Mesenchymal stem cell (in vitro differentiated cells and primary cell): Measurements from ENCODE around the gene STAB1.
A peak's percentile ranks its signal among the peaks of the same experiment; 100 is the strongest.

Experiments
- DNase-seq: peaks from one replicate; pipeline ENCODE4 v3.0.0-alpha.2; 2013
- H2AFZ ChIP-seq: one replicate; pipeline ENCODE4 v1.6.1; 2013; ENCODE audit warnings: low read depth, mild to moderate bottlenecking, control low read depth, inconsistent platforms, low read length, moderate library complexity
- H2AK5ac ChIP-seq: 2 replicates; pipeline ENCODE4 v1.6.1; 2013; ENCODE audit warnings: low read length, moderate library complexity, mild to moderate bottlenecking, inconsistent platforms; ENCODE audit not compliant: severe bottlenecking
- H2BK120ac ChIP-seq: one replicate; pipeline ENCODE4 v1.6.1; 2013; ENCODE audit warnings: low read depth, mild to moderate bottlenecking, inconsistent platforms, low read length, moderate library complexity
- H2BK12ac ChIP-seq, 2 experiments: one replicate each; pipeline ENCODE4 v1.6.1; 2013; ENCODE audit warnings: inconsistent platforms in 2 of 2, low read length in 2 of 2, mild to moderate bottlenecking in 2 of 2, moderate library complexity in 2 of 2, control low read depth in 1 of 2
- H2BK15ac ChIP-seq: one replicate; pipeline ENCODE4 v1.6.1; 2013; ENCODE audit warnings: mild to moderate bottlenecking, low read depth, inconsistent platforms; ENCODE audit not compliant: poor library complexity, severe bottlenecking
- H2BK5ac ChIP-seq: 2 replicates; pipeline ENCODE4 v1.6.1; 2013; ENCODE audit warnings: low read depth, mild to moderate bottlenecking, low read length, control low read depth, inconsistent platforms; ENCODE audit not compliant: poor library complexity, severe bottlenecking
- H3K14ac ChIP-seq, 2 experiments: one replicate each; pipeline ENCODE4 v1.6.1; 2013; ENCODE audit warnings: inconsistent platforms in 2 of 2, low read length in 2 of 2, control low read depth in 1 of 2, mild to moderate bottlenecking in 1 of 2, moderate library complexity in 1 of 2
- H3K18ac ChIP-seq, 2 experiments: one replicate each; pipeline ENCODE4 v1.6.1; 2013; ENCODE audit warnings: inconsistent platforms in 2 of 2, low read length in 2 of 2, control low read depth in 1 of 2, low read depth in 1 of 2, mild to moderate bottlenecking in 1 of 2
- H3K23ac ChIP-seq, 2 experiments: one replicate each; pipeline ENCODE4 v1.6.1; 2013; ENCODE audit warnings: inconsistent platforms in 2 of 2, low read length in 2 of 2, mild to moderate bottlenecking in 2 of 2, moderate library complexity in 2 of 2, control low read depth in 1 of 2
- H3K27ac ChIP-seq: 2 replicates; pipeline ENCODE4 v1.5.1; 2013; ENCODE audit warnings: mild to moderate bottlenecking, moderate library complexity, low read length, control low read depth, inconsistent platforms; ENCODE audit not compliant: poor library complexity, severe bottlenecking
- H3K27me3 ChIP-seq, 2 experiments: 2 replicates each; pipeline versions ENCODE4 v1.6.1 to v1.7.0; 2013; ENCODE audit warnings: low read length in 2 of 2, mild to moderate bottlenecking in 2 of 2, moderate library complexity in 2 of 2, control low read depth in 1 of 2, inconsistent platforms in 1 of 2; ENCODE audit not compliant: control insufficient read depth in 1 of 2, insufficient read depth in 1 of 2
- H3K36me3 ChIP-seq, 2 experiments: 2 replicates each; pipeline versions ENCODE4 v1.6.1 to v1.7.0; 2013; ENCODE audit warnings: low read length in 2 of 2, control low read depth in 1 of 2, inconsistent platforms in 1 of 2, low read depth in 1 of 2, mild to moderate bottlenecking in 1 of 2; ENCODE audit not compliant: insufficient read depth in 2 of 2, control insufficient read depth in 1 of 2
- H3K4ac ChIP-seq, 2 experiments: one replicate each; pipeline ENCODE4 v1.6.1; 2013; ENCODE audit warnings: inconsistent platforms in 2 of 2, low read length in 2 of 2, mild to moderate bottlenecking in 2 of 2, moderate library complexity in 2 of 2, control low read depth in 1 of 2, low read depth in 1 of 2
- H3K4me1 ChIP-seq: 2 replicates; pipeline ENCODE4 v1.6.1; 2013; ENCODE audit warnings: low read depth, low read length, control low read depth; ENCODE audit not compliant: control insufficient read depth, insufficient read depth
- H3K4me2 ChIP-seq: 2 replicates; pipeline ENCODE4 v1.6.1; 2013; ENCODE audit warnings: low read length, mild to moderate bottlenecking, inconsistent platforms; ENCODE audit not compliant: poor library complexity, severe bottlenecking
- H3K4me3 ChIP-seq, 2 experiments: 2 replicates each; pipeline versions ENCODE4 v1.5.1 to v1.7.0; 2013; ENCODE audit warnings: low read length in 2 of 2, mild to moderate bottlenecking in 2 of 2, control low read depth in 1 of 2, low read depth in 1 of 2; ENCODE audit not compliant: insufficient read depth in 1 of 2
- H3K79me1 ChIP-seq: replicated peaks from 2 replicates; pipeline ENCODE4 v1.6.1; 2013; ENCODE audit warnings: mild to moderate bottlenecking, control low read depth, low read length, inconsistent platforms; ENCODE audit not compliant: poor library complexity, severe bottlenecking
- H3K9ac ChIP-seq: 2 replicates; pipeline ENCODE4 v1.7.0; 2013; ENCODE audit warnings: mild to moderate bottlenecking, low read length, moderate library complexity
- H3K9me3 ChIP-seq: 2 replicates; pipeline ENCODE4 v1.7.0; 2013; ENCODE audit warnings: mild to moderate bottlenecking, low read length; ENCODE audit not compliant: control insufficient read depth
- H4K8ac ChIP-seq: one replicate; pipeline ENCODE4 v1.6.1; 2013; ENCODE audit warnings: inconsistent platforms, mild to moderate bottlenecking, low read length, moderate library complexity
- H4K91ac ChIP-seq: one replicate; pipeline ENCODE4 v1.6.1; 2013; ENCODE audit warnings: mild to moderate bottlenecking, low read length, inconsistent platforms
- WGBS: methylation state at CpG from one replicate; pipeline ENCODE4 v1.1.7; 2013; ENCODE audit warnings: mixed read lengths; 5-methylcytosine and 5-hydroxymethylcytosine counted together

The STAB1 gene

DNA sequence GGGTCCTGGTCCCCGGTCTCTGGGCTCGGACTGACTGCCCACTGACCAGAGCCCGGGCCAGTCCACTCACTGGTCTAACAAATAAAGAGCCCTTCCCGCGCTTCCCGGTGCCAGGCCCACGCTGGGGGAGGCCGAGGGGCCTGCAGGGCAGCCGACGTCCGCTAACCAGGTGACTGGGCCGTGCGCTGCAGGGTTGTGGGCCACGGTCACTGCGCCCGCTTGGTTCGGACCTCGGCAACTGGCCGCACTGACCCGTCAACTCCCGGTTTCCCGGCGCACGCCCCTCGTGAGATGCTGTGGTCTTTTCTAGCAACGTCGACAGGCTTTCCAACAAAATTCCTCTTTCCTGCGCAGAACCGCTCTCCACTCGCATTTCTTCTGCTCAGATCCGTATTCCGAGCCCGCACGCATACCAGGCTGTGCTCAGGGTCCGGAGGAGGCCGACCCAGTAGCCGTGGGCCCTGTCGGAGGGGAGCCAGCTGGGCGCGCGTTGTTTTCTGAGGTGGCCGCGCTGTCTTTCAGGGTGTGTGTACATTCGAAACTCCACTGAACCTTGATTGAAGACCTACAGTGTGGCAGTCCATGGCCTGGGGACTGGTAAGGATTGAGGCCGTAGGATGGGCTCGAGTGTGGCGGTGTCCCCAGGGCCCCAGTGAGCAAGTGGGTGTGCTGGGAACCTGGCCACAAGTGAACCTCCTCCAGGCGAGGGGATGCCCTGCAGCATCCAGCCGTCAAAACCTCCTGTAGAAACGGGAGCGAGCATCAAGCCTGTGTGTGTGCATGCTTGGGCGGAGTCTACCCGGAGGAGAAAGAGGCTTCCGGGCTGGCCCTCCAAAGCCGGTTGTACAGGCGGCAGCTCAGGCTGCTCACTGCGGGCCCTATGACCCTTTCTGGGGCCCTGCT lies 39.4 kb downstream of the STAB1 start:
- H3K36me3 ChIP-seq, result peaks cover 7 to 26% of the 10 kb centered on the region in 2 experiments
- H3K9me3 ChIP-seq, result no peaks in the 10 kb centered on the region
- no peaks in the 10 kb centered on the region for H3K27me3 ChIP-seq
- H4K91ac ChIP-seq, result peak overlapping the region; percentile 91
- H2BK12ac ChIP-seq, result peak overlapping the region in 1 of 2 experiments; percentile 59
- peak overlapping the region; percentile 3 for H2AFZ ChIP-seq
- peak overlapping the region; percentile 60 for H2BK15ac ChIP-seq
- H3K14ac ChIP-seq, result no peak overlapping the region
- H3K9ac ChIP-seq, result peak overlapping the region; percentile 80
- peak overlapping the region; percentile 8 for H2AK5ac ChIP-seq
- DNase-seq, result no peak
- peak overlapping the region in 1 of 2 experiments; percentile 47 for H3K23ac ChIP-seq
- H4K8ac ChIP-seq, result peak overlapping the region; percentile 82
- peak overlapping the region; percentile 48 to 75 for H3K18ac ChIP-seq
- peak overlapping the region; percentile 64 to 85 for H3K4me3 ChIP-seq
- peak overlapping the region; percentile 67 for H3K4me2 ChIP-seq
- H3K4ac ChIP-seq, result peak overlapping the region; percentile 42 to 66
- H3K27ac ChIP-seq, result no peak overlapping the region
- H3K79me1 ChIP-seq, result peaks cover 8% of the 10 kb centered on the region
- H2BK5ac ChIP-seq, result no peak overlapping the region
- H3K4me1 ChIP-seq, result peaks cover 46% of the 10 kb centered on the region
- WGBS, result 71% methylated on average over 57 of the region's 57 CpGs
- H2BK120ac ChIP-seq, result peak overlapping the region; percentile 56

DNA sequence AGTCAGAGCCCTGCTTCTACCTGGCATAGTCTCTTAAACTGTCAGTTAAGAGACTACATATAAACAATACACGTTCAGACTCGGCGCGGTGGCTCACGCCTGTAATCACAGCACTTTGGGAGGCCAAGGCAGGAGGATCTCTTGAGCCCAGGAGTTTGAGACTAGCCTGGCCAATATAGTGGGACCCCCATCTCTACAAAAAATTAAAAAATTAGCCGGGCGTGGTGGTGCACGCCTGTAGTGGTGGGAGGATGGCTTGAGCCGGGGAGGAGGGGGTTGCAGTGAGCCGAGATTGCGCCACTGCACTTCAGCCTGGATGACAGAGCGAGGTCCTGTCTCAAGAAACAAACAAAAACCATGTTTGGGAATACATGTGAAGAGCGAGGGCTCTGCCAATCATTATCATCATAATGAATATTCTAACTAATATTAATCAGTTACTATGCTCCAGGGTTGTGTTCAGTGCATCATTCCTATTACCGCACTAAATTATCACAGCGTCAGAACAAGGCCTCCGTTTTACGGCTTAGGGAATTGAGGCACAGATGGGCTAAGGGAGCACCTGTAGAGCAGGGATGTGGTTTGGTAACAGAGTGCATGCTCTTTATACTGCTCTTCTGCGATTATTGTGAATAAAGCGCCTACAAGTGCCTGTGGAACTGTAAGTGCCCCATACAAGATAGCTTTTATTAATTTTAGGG lies 40.4 kb downstream of the STAB1 start:
- Histone ChIP-seq H3K27ac (no peak overlapping the region), H3K23ac (no peak overlapping the region), H2BK15ac (no peak overlapping the region), H3K4me2 (no peak overlapping the region), H2AK5ac (no peak overlapping the region), H4K8ac (no peak overlapping the region), H2BK5ac (no peak overlapping the region), H3K4me1 (peaks cover 43% of the 10 kb centered on the region), H3K36me3 (peaks cover 16 to 18% of the 10 kb centered on the region in 2 experiments), H3K4ac (peak overlapping the region in 1 of 2 experiments; percentile 63), H3K4me3 (peak overlapping the region in 1 of 2 experiments; percentile 85), H2AFZ (no peak overlapping the region), H3K18ac (no peak overlapping the region), H2BK120ac (no peak overlapping the region), H3K79me1 (peaks cover 6% of the 10 kb centered on the region), H2BK12ac (peak overlapping the region in 1 of 2 experiments; percentile 68), H3K9ac (peak overlapping the region; percentile 80), H3K14ac (no peak overlapping the region), H3K9me3 (no peaks in the 10 kb centered on the region), H3K27me3 (no peaks in the 10 kb centered on the region), H4K91ac (no peak overlapping the region)
- WGBS, result 94% methylated on average over 17 of the region's 19 CpGs
- DNase-seq, result no peak

DNA sequence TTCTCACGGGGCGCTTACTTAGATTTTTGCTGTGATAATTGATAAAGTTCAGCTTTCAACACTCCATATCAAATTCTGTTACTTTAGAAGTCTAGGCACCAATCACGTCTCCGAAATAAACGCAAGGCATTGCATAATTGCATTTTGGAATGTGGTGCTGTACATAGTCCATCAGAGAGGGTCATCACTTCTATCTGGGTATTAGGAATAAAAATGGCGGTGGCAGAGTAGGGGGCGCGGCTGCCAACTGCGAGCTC lies 40.9 kb downstream of the STAB1 start:
- Histone ChIP-seq H2AK5ac (no peak overlapping the region), H4K8ac (no peak overlapping the region), H3K18ac (no peak overlapping the region), H3K36me3 (peaks cover 15 to 20% of the 10 kb centered on the region in 2 experiments), H2BK120ac (no peak overlapping the region), H2BK12ac (no peak overlapping the region), H3K79me1 (peaks cover 6% of the 10 kb centered on the region), H3K14ac (no peak overlapping the region), H3K9ac (peak overlapping the region; percentile 55), H4K91ac (no peak overlapping the region), H2BK5ac (no peak overlapping the region), H3K4me1 (peaks cover 38% of the 10 kb centered on the region), H3K4me3 (peak overlapping the region in 1 of 2 experiments; percentile 67), H3K27ac (no peak overlapping the region), H2AFZ (no peak overlapping the region), H3K23ac (no peak overlapping the region), H2BK15ac (no peak overlapping the region), H3K4me2 (peak overlapping the region; percentile 59), H3K27me3 (no peaks in the 10 kb centered on the region), H3K9me3 (no peaks in the 10 kb centered on the region), H3K4ac (peak overlapping the region in 1 of 2 experiments; percentile 63)
- DNase-seq, result no peak
- 28% methylated on average over 7 of the region's 9 CpGs for WGBS
